Anterior cingulate cortex (tissue), 58 donors: ENCODE measurements around the gene KRT82.
A peak's percentile ranks its signal among the peaks of the same experiment; 100 is the strongest.

ENCODE experiments used
- DNase-seq, 58 donors: peaks; one replicate each; lab custom pipeline; 2025; lab: John Stamatoyannopoulos, UW

The KRT82 gene

GRCh38 chr12:52436000-52436827 is 30.1 kb upstream of the KRT82 start:
- peak in 1 of 58 donors; percentile 8 for DNase-seq

DNA sequence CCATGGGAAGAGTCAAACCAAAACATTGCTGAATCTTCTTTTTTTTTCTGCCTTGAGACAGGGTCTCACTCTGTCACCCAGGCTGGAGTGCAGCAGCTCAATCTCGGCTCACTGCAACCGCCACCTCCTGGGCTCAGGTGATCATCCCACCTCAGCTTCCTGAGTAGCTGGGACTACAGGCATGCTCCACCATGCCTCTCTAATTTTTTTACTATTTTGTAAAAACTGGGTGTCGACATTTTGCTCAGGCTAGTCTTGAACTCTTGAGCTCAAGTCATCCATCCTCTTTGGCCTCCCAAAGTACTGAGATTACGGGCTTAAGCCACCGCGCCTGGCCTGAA is 29.5 kb upstream of the KRT82 start:
- DNase-seq: no peak

GRCh38 chr12:52434760-52435530 is 28.8 kb upstream of the KRT82 start:
- no peak for DNase-seq

DNA sequence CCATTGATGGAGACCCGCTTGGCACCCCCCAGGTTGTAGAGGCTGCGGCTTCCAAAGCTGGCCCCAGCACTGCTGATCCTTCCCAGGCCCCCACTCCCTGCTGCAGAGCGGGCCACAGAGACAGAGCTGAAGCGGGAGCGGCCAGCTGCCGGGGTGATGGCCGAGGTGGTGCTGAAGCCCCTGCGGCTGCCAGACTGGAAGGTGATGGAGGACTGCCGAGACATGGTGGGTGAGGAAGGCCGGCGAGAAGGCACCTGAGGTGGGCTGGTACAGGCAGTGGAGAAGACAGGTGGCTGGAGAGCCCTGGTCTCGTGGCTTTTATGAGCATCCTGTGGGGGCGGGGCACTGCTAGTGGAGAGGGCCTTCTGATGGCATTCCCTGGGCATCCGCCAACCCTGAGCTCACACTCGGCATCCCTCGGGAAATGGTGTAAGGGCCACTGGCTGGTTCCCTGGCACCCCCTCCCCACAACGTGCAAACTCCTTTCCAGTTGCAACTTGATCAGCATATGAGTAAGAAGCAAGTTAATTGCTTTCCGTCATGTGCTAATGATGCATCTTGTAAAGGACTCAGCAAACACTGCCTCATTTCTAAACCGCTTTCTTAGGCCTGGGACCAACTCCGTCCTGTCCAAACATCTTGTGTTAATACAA is 28.1 kb upstream of the KRT82 start, which contains the start of gene KRT75:
KRT75 (minus strand) TSS at position 291 of the 653 bp plus-strand sequence; CDS start at position 224, 67 bp downstream.
- no peak for DNase-seq

- DNase-seq: no peak
Measured at GRCh38 chr12:52433501-52434080, 27.5 kb upstream of the KRT82 start.

DNA sequence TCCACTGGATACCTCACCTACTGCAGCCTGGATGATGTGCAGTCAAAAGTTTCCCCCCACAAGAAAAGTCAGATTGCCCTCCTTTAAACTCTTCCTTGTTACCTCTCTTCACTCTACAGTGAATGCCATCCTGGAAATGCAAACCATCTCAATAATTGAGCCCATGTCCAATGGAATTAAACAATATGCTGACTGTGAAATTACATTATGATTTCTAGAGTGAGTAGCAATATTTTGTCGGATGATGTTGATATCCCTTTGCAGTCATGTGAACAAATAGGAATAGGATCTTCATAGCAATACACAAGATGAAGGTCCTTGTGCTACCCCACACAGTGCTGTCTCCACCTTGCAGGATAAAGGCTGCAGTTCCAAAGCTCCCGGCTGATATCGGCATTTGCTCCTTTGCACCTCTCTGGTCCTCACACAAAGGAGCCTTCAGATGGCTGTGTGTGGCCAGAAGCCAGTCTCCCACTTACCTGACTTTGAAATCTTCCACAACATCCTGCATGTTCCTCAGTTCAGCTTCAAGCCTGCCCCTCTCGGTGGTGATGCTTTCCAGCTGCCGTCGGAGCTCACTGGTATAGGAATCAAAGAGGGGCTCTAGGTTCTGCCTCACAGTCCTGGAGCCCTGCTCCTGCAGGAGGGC is 26.5 kb upstream of the KRT82 start:
- DNase-seq: no peak

DNA sequence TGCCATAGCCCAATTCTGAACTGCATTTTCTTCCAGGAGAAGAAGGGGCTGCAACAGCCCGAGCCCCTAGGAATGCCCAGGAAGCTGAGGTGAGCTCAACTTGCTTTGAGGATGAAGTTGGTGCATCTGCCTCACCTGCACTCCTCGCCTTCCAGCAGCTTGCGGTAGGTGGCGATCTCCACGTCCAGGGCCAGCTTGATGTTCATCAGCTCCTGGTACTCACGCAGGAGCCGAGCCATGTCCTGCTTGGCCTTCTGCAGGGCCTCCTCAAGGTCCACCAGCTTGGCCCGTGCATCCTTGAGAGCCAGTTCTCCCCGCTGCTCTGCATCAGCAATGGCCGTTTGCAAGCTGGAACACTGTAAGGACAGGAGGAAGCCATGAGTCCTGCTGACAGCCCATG is 22.0 kb upstream of the KRT82 start:
- DNase-seq: no peak

DNA sequence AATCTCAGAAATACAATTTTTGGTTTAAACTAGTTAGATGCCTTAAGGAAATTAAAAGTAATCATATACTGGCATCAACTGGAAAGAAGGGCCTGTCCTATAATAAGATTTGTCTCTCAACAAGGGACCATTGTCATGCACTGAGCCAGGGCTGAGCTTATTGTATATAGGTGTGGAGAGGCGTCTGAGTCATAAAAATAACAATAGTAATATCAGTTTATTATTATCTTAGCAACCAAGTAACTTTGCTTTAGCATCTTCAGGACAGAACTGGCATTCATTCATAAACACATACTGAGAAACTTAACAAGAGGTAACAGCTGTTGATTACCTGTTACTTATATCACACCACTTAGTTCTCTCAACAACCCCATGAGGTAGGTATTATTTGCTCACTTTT is 20.9 kb upstream of the KRT82 start:
- DNase-seq: no peak

DNA sequence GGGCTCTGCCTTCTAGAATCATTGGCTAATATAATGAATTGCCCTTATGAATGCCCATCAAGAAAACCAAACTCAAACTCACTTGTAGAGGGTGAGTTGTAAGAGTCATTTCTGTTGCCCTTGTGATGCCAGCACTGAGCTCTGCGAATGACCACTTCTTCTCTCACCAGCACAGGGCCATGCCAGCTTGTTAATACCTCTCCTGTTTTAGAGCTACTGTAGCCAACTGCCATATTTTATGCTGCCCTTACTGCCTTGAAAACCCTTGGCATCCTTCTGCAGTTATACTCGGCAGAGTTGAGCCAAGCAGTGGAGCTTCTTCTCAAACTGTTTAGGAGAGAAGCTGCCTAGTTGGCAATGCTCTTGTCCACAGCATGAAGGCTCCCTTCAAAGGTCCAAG is 19.9 kb upstream of the KRT82 start:
- DNase-seq: no peak

- no peak for DNase-seq
Measured at GRCh38 chr12:52425466-52425865, 19.3 kb upstream of the KRT82 start.

GRCh38 chr12:52423661-52424500 is 17.7 kb upstream of the KRT82 start:
- DNase-seq: no peak

GRCh38 chr12:52423035-52423434 is 16.9 kb upstream of the KRT82 start:
- no peak for DNase-seq

GRCh38 chr12:52419656-52420055 is 13.5 kb upstream of the KRT82 start:
- DNase-seq: no peak

DNA sequence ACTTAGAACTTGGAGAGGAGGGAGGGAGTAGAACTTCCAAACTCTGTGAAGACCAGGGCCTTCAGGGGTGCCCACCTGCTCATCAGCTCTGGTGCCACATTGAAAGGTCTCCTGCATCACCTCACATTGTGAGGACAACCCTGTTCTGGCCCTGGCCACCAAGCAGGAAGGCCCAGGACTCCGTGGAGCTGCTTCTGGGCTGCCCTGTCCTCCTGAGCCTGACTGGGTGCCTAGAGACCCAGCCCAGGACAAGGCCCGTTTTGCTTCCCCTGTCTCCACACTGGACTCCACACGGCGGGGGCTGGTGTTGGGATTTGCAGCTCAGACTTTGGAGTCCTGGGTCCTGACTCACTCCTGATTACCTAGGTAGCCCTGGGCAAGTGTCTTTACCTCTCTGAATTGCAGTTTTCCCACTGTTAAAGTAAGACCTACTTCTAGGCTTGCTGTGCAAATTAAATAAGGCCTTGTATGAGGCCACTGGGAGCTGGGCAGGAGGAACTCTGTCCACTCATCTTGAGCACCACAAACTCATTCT is 12.5 kb upstream of the KRT82 start:
- DNase-seq: no peak

DNA sequence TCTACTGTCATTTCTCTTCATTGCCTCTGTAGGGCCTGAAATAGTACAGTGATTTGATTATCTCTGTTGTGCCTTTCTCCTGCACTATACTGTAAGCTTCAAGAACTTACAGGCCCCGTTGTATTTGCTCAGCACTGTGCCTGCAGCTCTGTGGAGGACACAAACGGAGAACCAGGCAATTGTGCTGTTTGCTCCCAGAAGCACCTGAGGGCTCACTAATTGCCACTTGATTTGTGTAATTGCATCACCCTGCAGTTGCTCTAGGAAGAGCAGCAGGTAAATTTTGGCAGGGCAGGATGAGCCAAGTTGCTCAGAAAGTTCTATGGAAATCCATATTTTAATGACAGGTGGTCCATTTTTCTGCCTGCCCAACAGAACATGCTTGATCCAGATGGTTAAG is 11.6 kb upstream of the KRT82 start:
- no peak for DNase-seq

- DNase-seq: no peak
Measured at GRCh38 chr12:52416795-52417194, 10.7 kb upstream of the KRT82 start.

DNA sequence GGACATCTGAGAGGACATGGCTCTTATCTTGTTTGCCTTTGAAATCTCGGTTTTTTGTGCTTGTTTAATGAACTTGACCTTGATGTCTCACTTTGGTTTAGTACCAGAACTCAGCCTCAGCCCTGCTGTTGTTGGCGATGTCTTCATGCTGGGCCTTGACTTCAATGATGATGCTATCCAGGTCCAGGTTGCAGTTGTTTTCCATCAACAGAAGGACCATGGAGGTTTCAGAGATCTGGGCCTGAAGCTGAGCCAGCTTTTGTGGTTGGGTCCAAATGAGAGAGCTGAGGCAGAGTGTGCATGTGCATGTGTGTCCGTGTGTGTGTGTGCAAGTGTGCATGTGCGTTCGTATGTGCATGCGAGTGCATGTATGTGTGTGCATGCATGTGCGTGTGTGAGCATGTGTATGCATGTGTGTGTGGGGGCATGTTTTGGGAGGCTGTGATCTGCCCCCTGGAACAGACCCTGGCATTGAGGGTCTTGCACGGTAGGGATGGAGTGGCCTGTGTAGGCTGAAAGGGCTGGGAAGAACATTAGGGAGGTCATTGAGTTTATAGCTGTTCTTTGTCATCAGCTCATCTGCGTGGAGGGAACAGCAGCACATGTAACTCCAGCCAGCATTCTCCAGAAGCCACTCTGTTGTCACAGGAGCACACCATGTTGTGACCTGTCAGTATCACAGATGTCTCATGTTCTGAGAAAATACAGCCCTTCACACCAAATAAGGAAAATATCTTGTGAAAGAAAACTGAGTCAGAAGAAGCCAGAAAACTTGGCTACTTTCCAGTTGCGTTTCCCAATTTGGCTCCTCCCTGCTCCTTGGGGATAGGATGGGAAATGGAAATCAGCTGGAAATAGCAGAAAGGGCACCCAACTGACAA is 10.0 kb upstream of the KRT82 start:
- no peak for DNase-seq

DNA sequence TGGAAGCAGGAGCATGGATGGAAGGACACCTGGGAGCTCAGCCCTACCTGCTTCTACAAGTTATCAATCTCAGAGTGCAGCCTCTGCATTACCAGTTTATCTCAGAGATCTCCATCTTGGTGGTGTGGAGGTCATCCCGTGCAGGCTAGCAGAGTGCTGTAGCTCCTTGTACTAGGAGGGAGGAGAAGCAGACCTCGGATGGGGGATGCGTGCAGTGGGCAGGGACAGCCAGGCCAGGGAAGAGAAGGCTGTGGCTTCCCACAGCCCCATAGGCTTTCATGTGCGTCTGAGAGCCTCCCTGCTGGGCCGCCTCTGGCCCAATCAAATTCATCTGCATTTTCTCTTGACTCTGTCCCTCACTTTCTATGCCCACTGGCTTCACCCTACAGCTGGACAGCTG is 8.8 kb upstream of the KRT82 start:
- DNase-seq: no peak
